ENCODE data around the gene ARHGAP26. TPM values are rescaled to one million over a fixed set of nuclear protein-coding genes. Genes with fewer than 3 reads are reported as not detected.
A peak's percentile ranks its signal among the peaks of the same experiment; 100 is the strongest.

Gene ARHGAP26
- polyA plus RNA-seq, 3 donors, result 26.5 to 56.8 (median 28.7) TPM

GRCh38 chr5:143204474-143205246, 434.5 kb downstream of the ARHGAP26 start:
- H3K9me3 Mint-ChIP-seq, result peaks cover 0 to 4% (median 2%) of the 10 kb centered on the region in 7 donors
- H3K79me2 ChIP-seq (ENCODE audit: insufficient read depth, low read length), result no peaks in the 10 kb centered on the region
- TF ChIP-seq, protein P1, sequence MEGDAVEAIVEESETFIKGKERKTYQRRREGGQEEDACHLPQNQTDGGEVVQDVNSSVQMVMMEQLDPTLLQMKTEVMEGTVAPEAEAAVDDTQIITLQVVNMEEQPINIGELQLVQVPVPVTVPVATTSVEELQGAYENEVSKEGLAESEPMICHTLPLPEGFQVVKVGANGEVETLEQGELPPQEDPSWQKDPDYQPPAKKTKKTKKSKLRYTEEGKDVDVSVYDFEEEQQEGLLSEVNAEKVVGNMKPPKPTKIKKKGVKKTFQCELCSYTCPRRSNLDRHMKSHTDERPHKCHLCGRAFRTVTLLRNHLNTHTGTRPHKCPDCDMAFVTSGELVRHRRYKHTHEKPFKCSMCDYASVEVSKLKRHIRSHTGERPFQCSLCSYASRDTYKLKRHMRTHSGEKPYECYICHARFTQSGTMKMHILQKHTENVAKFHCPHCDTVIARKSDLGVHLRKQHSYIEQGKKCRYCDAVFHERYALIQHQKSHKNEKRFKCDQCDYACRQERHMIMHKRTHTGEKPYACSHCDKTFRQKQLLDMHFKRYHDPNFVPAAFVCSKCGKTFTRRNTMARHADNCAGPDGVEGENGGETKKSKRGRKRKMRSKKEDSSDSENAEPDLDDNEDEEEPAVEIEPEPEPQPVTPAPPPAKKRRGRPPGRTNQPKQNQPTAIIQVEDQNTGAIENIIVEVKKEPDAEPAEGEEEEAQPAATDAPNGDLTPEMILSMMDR (IDR thresholded peaks at IDR 0.05), result no peak
- H3K4me3 ChIP-seq (replicated peaks in 1 of 3; ENCODE audit: low read depth in 2 of 3, low read length in 3 of 3), result no peak overlapping the region
- peaks cover 0 to 1% (median 0%) of the 10 kb centered on the region in 3 donors for H3K27me3 Mint-ChIP-seq (ENCODE audit: low read depth in 3 of 3)
- no peak overlapping the region for H2AFZ ChIP-seq (ENCODE audit: insufficient read depth, low read depth, low read length, poor library complexity, severe bottlenecking)
- H3K4me3 Mint-ChIP-seq, result no peak overlapping the region
- H3K27ac ChIP-seq (ENCODE audit: low read depth in 1 of 2, low read length in 2 of 2), result no peak overlapping the region
- H3K9me3 ChIP-seq (replicated peaks in 1 of 2; ENCODE audit: control insufficient read depth in 1 of 2, insufficient read depth in 1 of 2, low read length in 2 of 2), result no peaks in the 10 kb centered on the region
- peak overlapping the region in 1 of 7 donors; percentile 57 for H3K27ac Mint-ChIP-seq
- no peaks in the 10 kb centered on the region for H3K4me1 Mint-ChIP-seq
- H3K4me1 ChIP-seq (ENCODE audit: control insufficient read depth in 1 of 2, insufficient read depth in 2 of 2, low read length in 2 of 2), result no peaks in the 10 kb centered on the region
- DNase-seq, result no peak
- peaks cover 11 to 58% of the 10 kb centered on the region in 2 donors for H3K36me3 ChIP-seq (replicated peaks in 1 of 2; ENCODE audit: control insufficient read depth in 1 of 2, insufficient read depth in 2 of 2, low read length in 2 of 2)
- intact Hi-C loops (cut with micrococcal nuclease), result no loop called here
- H3K4me2 ChIP-seq (replicated peaks; ENCODE audit: extremely low read depth, low read length, poor library complexity, severe bottlenecking), result no peak overlapping the region
- H4K20me1 ChIP-seq (ENCODE audit: insufficient read depth, low read length), result peaks cover 46% of the 10 kb centered on the region
- no peak overlapping the region for H3K9ac ChIP-seq (ENCODE audit: insufficient read depth, low read length, poor library complexity, severe bottlenecking)
- peaks cover 60 to 68% of the 10 kb centered on the region in 2 donors for H3K36me3 Mint-ChIP-seq
- H3K27me3 ChIP-seq (ENCODE audit: control insufficient read depth in 2 of 2, insufficient read depth in 2 of 2, low read length in 2 of 2), result no peaks in the 10 kb centered on the region
- 96% methylated on average over 3 of the region's 7 CpGs for WGBS (ENCODE audit: insufficient coverage)

- TF ChIP-seq, protein P1 (IDR thresholded peaks at IDR 0.05), result no peak
- Histone ChIP-seq H3K27me3 (ENCODE audit: control insufficient read depth in 2 of 2, insufficient read depth in 2 of 2, low read length in 2 of 2) (no peaks in the 10 kb centered on the region), H3K4me2 (replicated peaks; ENCODE audit: extremely low read depth, low read length, poor library complexity, severe bottlenecking) (no peak overlapping the region), H3K9ac (ENCODE audit: insufficient read depth, low read length, poor library complexity, severe bottlenecking) (no peak overlapping the region), H3K79me2 (ENCODE audit: insufficient read depth, low read length) (no peaks in the 10 kb centered on the region), H3K4me1 (ENCODE audit: control insufficient read depth in 1 of 2, insufficient read depth in 2 of 2, low read length in 2 of 2) (no peaks in the 10 kb centered on the region), H3K9me3 (replicated peaks in 1 of 2; ENCODE audit: control insufficient read depth in 1 of 2, insufficient read depth in 1 of 2, low read length in 2 of 2) (no peaks in the 10 kb centered on the region), H2AFZ (ENCODE audit: insufficient read depth, low read depth, low read length, poor library complexity, severe bottlenecking) (no peak overlapping the region), H3K4me3 (replicated peaks in 1 of 3; ENCODE audit: low read depth in 2 of 3, low read length in 3 of 3) (no peak overlapping the region), H3K27ac (ENCODE audit: low read depth in 1 of 2, low read length in 2 of 2) (no peak overlapping the region), H4K20me1 (ENCODE audit: insufficient read depth, low read length) (peaks cover 42% of the 10 kb centered on the region), H3K36me3 (replicated peaks in 1 of 2; ENCODE audit: control insufficient read depth in 1 of 2, insufficient read depth in 2 of 2, low read length in 2 of 2) (peaks cover 14 to 58% of the 10 kb centered on the region in 2 donors)
- H3K27ac Mint-ChIP-seq, result no peak overlapping the region
- 100% methylated on average over 1 of the region's 3 CpGs for WGBS (ENCODE audit: insufficient coverage)
- intact Hi-C loops (cut with micrococcal nuclease), result no loop called here
- peaks cover 63 to 71% of the 10 kb centered on the region in 2 donors for H3K36me3 Mint-ChIP-seq
- peaks cover 0 to 1% (median 0%) of the 10 kb centered on the region in 3 donors for H3K27me3 Mint-ChIP-seq (ENCODE audit: low read depth in 3 of 3)
- no peaks in the 10 kb centered on the region for H3K4me1 Mint-ChIP-seq
- peaks cover 0 to 4% (median 2%) of the 10 kb centered on the region in 7 donors for H3K9me3 Mint-ChIP-seq
- no peak for DNase-seq
- no peak overlapping the region for H3K4me3 Mint-ChIP-seq
Observed at GRCh38 chr5:143205386-143205785, 435.2 kb downstream of the ARHGAP26 start.
